ENCODE measurements around the gene HCFC2.

- TF ChIP-seq CTCF (IDR thresholded peaks at IDR 0.05) (no peak), POLR2A (IDR thresholded peaks at IDR 0.05) (no peak), EP300 (IDR thresholded peaks at IDR 0.05) (no peak), POLR2AphosphoS5 (IDR thresholded peaks at IDR 0.05) (no peak)
Observed at GRCh38 chr12:104095289-104095688, 31.0 kb downstream of the HCFC2 start.
